Natural killer cell (primary cell): Measurements from ENCODE around the gene FHIT. TPM values are rescaled to one million over a fixed set of nuclear protein-coding genes. Genes with fewer than 3 reads are reported as not detected.

Experiments
- ATAC-seq, 3 donors: fragments of 150-1000 bp in 2 of 3; fragments of 200-7000 bp in 1 of 3; cut with Tn5 transposase; 1 replicate in 1 of 3; 2 replicates in 2 of 3; pipeline ENCODE4 v1.10.0; 2021; ENCODE audit warnings: mild to moderate bottlenecking in 2 of 3, moderate library complexity in 2 of 3
- DNase-seq, 2 donors: peaks; one replicate each; pipeline versions ENCODE4 v3.0.0 to v3.0.0-alpha.2; 2013 to 2021; ENCODE audit warnings: mixed read lengths in 1 of 2
- H3K27ac ChIP-seq: one replicate; pipeline ENCODE4 v1.5.1; 2013; ENCODE audit warnings: mild to moderate bottlenecking, low read length
- H3K27me3 ChIP-seq: one replicate; pipeline ENCODE4 v1.6.1; 2013; ENCODE audit warnings: low read length; ENCODE audit not compliant: control insufficient read depth, insufficient read depth
- H3K36me3 ChIP-seq: one replicate; pipeline ENCODE4 v1.6.1; 2013; ENCODE audit warnings: low read length; ENCODE audit not compliant: control insufficient read depth, insufficient read depth
- H3K4me1 ChIP-seq: one replicate; pipeline ENCODE4 v1.6.1; 2013; ENCODE audit warnings: low read length; ENCODE audit not compliant: control insufficient read depth, insufficient read depth
- H3K4me3 ChIP-seq: one replicate; pipeline ENCODE4 v1.5.1; 2013; ENCODE audit warnings: low read length
- H3K9me3 ChIP-seq: one replicate; pipeline ENCODE4 v1.6.1; 2013; ENCODE audit warnings: low read length; ENCODE audit not compliant: control insufficient read depth, insufficient read depth
- H3K27ac Mint-ChIP-seq, 2 donors: one replicate each; pipeline ENCODE4 v1.8.0; 2022; ENCODE audit warnings: mild to moderate bottlenecking in 2 of 2, mixed read lengths in 2 of 2, moderate library complexity in 1 of 2
- H3K27me3 Mint-ChIP-seq, 2 donors: one replicate each; pipeline ENCODE4 v1.8.0; 2022; ENCODE audit warnings: low read depth in 2 of 2, mixed read lengths in 2 of 2
- H3K36me3 Mint-ChIP-seq: one replicate; pipeline ENCODE4 v1.8.0; 2022; ENCODE audit warnings: mixed read lengths
- H3K4me1 Mint-ChIP-seq, 2 donors: one replicate each; pipeline ENCODE4 v1.8.0; 2022; ENCODE audit warnings: mixed read lengths in 2 of 2
- H3K4me3 Mint-ChIP-seq: one replicate; pipeline ENCODE4 v1.8.0; 2022; ENCODE audit warnings: mild to moderate bottlenecking, moderate library complexity, mixed read lengths
- H3K9me3 Mint-ChIP-seq, 2 donors: one replicate each; pipeline ENCODE4 v1.8.0; 2022; ENCODE audit warnings: mixed read lengths in 2 of 2
- CTCF ChIP-seq: fragments of 200-600 bp; IDR thresholded peaks from one replicate; pipeline ENCODE4 v1.8.0; 2022; ENCODE audit warnings: antibody characterized with exemption
- WGBS: methylation state at CpG from one replicate; pipeline ENCODE4 v1.1.7; 2013; ENCODE audit warnings: missing lambda C conversion rate; ENCODE audit not compliant: insufficient coverage; 5-methylcytosine and 5-hydroxymethylcytosine counted together
- intact Hi-C: fragments of 100-400 bp; cut with micrococcal nuclease; formaldehyde crosslinking; loops from one replicate; pipeline ENCODE4 v1.14.2; 2022
- total RNA-seq, 4 donors: library from RNA; stranded (reverse); fragments of 120-200 nt in 1 of 4; gene quantifications; one replicate each; pipeline versions ENCODE4 v1.2.3 to v1.2.4, GENCODE V29; 2013 to 2022

Gene FHIT
- total RNA-seq, 3 donors from 2014 or later (not counting 1 experiment from before 2014, with no cell fraction given): 2.7 to 6.1 (median 3.3) TPM

- WGBS: 97% methylated on average over 5 of the region's 5 CpGs
- Histone ChIP-seq H3K27me3 (no peaks in the 10 kb centered on the region), H3K4me1 (no peaks in the 10 kb centered on the region), H3K9me3 (no peaks in the 10 kb centered on the region), H3K4me3 (no peak overlapping the region), H3K36me3 (no peaks in the 10 kb centered on the region), H3K27ac (no peak overlapping the region)
- Mint-ChIP-seq H3K4me1 (no peaks in the 10 kb centered on the region), H3K9me3 (no peaks in the 10 kb centered on the region), H3K27me3 (no peaks in the 10 kb centered on the region), H3K36me3 (no peaks in the 10 kb centered on the region), H3K4me3 (no peak overlapping the region), H3K27ac (no peak overlapping the region)
- DNase-seq (no peak), ATAC-seq (no peak)
- no peak for TF ChIP-seq CTCF
- intact Hi-C loops: no loop called here
Observed at GRCh38 chr3:60531759-60532158, 719.5 kb downstream of the FHIT start.

GRCh38 chr3:60528651-60529050 lies 722.6 kb downstream of the FHIT start:
- intact Hi-C loops: no loop called here
- Mint-ChIP-seq H3K27me3 (no peaks in the 10 kb centered on the region), H3K4me3 (no peak overlapping the region), H3K36me3 (no peaks in the 10 kb centered on the region), H3K9me3 (no peaks in the 10 kb centered on the region), H3K4me1 (no peaks in the 10 kb centered on the region), H3K27ac (no peak overlapping the region)
- Histone ChIP-seq H3K27ac (no peak overlapping the region), H3K4me1 (no peaks in the 10 kb centered on the region), H3K27me3 (no peaks in the 10 kb centered on the region), H3K36me3 (no peaks in the 10 kb centered on the region), H3K9me3 (no peaks in the 10 kb centered on the region), H3K4me3 (no peak overlapping the region)
- ATAC-seq (no peak), DNase-seq (no peak)
- TF ChIP-seq CTCF: no peak
- WGBS: 92% methylated on average over 1 of the region's 1 CpG

GRCh38 chr3:60523536-60523935 lies 727.7 kb downstream of the FHIT start:
- Mint-ChIP-seq H3K36me3 (no peaks in the 10 kb centered on the region), H3K4me3 (no peak overlapping the region), H3K27ac (no peak overlapping the region), H3K9me3 (peaks cover 0 to 2% of the 10 kb centered on the region in 2 donors), H3K4me1 (no peaks in the 10 kb centered on the region), H3K27me3 (no peaks in the 10 kb centered on the region)
- Histone ChIP-seq H3K4me1 (no peaks in the 10 kb centered on the region), H3K27me3 (no peaks in the 10 kb centered on the region), H3K36me3 (no peaks in the 10 kb centered on the region), H3K9me3 (no peaks in the 10 kb centered on the region), H3K4me3 (no peak overlapping the region), H3K27ac (no peak overlapping the region)
- no peak for TF ChIP-seq CTCF
- intact Hi-C loops: no loop called here
- 89% methylated on average over 2 of the region's 2 CpGs for WGBS
- no peak for DNase-seq
- ATAC-seq: no peak

GRCh38 chr3:60517134-60517533 lies 734.1 kb downstream of the FHIT start:
- intact Hi-C loops: no loop called here
- no peak for DNase-seq
- Histone ChIP-seq H3K4me3 (no peak overlapping the region), H3K9me3 (no peaks in the 10 kb centered on the region), H3K27ac (no peak overlapping the region), H3K27me3 (no peaks in the 10 kb centered on the region), H3K36me3 (no peaks in the 10 kb centered on the region), H3K4me1 (no peaks in the 10 kb centered on the region)
- H3K4me1 Mint-ChIP-seq: no peaks in the 10 kb centered on the region
- no peaks in the 10 kb centered on the region for H3K27me3 Mint-ChIP-seq
- H3K9me3 Mint-ChIP-seq: peaks cover 0 to 2% of the 10 kb centered on the region in 2 donors
- H3K4me3 Mint-ChIP-seq: no peak overlapping the region
- ATAC-seq: no peak
- H3K36me3 Mint-ChIP-seq: no peaks in the 10 kb centered on the region
- WGBS: 100% methylated on average over 2 of the region's 3 CpGs
- no peak for TF ChIP-seq CTCF
- H3K27ac Mint-ChIP-seq: no peak overlapping the region
